NCI-H460 (cell line): Measurements from ENCODE around the gene SCN2A. TPM values are rescaled to one million over a fixed set of nuclear protein-coding genes. Genes with fewer than 3 reads are reported as not detected.
A peak's percentile ranks its signal among the peaks of the same experiment; 100 is the strongest.

ENCODE experiments used
- DNase-seq: peaks from one replicate; pipeline ENCODE4 v3.0.0-alpha.2; 2016; ENCODE audit warnings: low read depth; ENCODE audit errors: extremely low read depth
- polyA plus RNA-seq: library from polyadenylated mRNA; depleted of rRNA; stranded (reverse); fragments of >200 nt; gene quantifications from 2 replicates; pipeline ENCODE4 v1.2.3, GENCODE V29; 2014; cell fraction: nucleus; rRNA removed
- total RNA-seq: library from RNA; depleted of rRNA; stranded (reverse); fragments of >200 nt; shearing (Covaris generic); gene quantifications from 2 replicates; pipeline ENCODE4 v1.2.3, GENCODE V29; 2014; rRNA removed

SCN2A gene
- not detected in 2 replicates for total RNA-seq
- 0.14 TPM in 1 of 2 replicates, not detected in the other for polyA plus RNA-seq

DNA sequence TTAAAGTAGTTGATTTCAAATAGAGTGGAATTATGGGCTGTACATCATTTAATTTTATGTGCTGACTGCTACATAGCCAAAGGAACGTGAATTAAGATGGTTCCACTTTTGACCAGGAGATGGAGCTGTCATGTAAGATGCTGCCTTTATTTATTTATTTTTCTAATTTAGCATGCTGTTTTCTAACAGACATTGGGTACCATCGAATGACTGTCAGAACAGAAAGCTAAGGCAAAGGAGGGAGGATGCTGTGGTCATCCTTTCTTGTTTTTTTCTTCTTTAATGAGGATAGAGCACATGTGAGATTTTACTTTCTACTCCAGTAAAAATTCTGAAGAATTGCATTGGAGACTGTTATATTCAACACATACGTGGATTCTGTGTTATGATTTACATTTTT, at the start of gene SCN2A:
TSS of gene SCN2A (plus strand) at position 185 of the 400 bp plus-strand sequence. CDS start 56,410 bp downstream, outside the sequence.
- peak; percentile 60 for DNase-seq

DNA sequence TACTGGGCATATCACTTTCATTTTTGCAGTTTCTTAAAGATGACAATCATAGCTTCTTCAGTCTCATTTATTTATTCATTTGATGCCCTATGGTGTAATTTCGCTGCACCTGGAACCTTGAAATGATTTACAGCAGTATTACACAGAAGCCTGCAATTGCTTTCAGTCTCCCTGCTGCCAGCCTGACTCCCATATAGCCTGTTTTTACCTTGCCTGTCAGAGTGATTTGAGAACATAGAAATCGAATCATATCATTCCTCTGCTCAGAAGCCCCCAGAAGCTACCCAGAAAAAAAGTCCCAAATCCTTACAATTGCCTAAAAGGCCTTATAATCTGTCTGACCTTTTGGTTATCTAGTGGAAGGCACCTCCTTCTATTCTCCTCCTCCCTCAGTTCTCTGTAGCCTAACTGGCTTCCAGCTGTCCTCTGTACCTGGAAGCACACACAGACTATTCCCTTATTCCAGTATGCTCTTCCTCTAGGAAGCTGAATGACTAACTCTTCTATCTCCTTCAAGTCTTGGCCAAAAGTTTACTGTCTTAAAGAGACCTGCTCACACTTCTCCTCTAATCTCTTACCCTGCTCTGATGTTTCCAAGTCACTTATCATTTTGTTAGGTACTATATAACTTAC, 48.0 kb upstream of the SCN2A start:
- no peak for DNase-seq

DNA sequence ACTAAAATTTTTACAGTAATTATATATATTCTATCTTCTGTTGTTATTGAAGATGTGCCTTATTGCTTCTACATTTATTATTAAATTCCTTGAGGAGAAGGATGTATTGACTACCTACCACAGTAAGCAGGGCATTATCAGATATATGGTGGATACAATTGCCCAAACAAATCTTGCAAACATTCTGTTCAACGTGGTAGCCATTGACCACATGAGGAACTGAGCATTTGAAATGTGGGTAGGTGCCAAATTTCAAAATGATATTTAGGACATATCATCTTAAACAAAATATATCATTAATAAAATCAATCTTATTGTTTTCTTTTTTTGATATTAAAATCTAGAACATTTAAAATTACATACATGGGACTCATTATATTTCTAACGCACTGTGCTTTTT, 46.5 kb upstream of the SCN2A start:
- no peak for DNase-seq

DNA sequence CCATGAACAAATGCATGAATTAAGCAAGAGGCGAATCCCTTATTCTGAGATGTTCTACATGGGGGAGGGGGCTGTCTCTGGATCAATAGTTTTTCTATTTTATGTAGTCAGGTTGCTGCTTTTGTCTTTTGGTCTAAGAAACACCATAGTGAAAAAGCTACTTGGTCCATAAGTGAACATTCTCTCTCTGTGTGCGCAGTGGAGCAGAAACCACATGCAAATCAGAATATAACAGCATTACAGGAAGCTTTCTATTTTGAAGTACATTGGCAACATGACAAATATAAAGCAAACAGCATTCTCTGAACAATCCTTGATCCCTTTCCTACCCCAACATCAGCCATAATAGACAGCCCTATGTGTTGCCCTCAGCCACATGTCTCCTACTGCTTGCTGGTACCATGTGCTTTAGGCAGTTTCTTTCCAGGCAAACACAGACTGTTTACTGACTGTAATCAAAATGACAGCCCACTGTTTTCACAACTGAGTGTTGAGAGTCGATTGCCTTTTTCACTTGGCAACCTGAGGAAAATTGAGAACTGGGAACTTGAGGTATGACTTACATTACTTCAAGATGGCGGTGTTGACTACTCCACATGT, 45.9 kb upstream of the SCN2A start:
- DNase-seq = no peak

DNA sequence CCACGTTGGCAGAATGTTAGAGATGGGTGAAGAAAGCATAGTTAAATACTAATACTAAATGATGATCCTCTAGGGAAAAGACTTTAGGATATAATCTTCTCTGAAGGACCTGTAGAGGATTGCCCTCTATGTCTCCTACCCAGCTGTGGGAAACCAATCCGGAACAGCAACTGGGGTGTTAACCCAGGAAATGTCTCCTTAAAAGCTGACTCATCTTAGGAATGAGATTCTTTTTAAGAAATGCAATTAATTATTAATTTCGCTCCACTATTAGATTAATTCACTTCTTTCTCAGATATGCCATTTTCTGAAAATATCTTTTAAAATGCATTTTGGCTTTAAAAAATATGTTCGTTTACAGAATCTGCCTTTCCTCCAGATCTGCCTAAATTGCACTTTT, 42.8 kb upstream of the SCN2A start:
- no peak for DNase-seq

DNA sequence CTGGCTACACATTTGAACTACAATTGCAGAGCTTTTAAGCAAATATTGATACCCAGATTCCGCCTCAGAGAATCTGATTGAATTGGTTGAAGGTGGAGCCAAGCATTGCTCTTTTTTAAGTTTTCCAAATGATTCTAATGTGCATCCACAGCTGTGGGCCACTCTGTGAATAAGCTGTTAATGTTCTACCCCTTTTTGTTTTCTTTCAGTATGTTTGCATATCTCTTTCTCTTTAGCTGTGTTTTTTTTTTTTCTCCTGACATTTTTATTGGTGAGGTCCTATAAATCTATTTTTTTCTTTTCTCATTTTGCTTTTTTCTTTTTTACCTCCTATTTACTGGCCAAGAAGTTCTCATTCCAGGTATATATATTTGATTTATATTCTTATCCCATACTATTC, 41.9 kb upstream of the SCN2A start:
- DNase-seq = no peak

DNA sequence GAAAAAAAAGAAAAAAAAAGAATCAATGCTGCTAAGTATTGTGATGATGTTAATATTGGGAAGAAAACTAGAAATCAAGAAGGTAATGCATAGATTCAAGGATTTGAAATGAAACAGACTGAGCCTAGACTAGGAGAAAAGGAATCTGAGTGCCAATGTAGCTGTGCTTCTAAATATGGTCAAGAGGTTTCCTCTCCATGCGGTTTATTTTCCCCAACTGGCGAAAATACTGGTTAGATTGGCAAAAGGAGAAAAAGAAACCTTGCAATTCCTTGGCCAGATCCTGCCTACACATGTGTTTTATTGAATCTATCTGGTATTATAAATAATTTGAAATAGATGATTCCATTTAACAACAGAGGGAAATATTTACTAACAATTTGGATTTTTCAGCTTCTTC, 41.0 kb upstream of the SCN2A start:
- no peak for DNase-seq

DNA sequence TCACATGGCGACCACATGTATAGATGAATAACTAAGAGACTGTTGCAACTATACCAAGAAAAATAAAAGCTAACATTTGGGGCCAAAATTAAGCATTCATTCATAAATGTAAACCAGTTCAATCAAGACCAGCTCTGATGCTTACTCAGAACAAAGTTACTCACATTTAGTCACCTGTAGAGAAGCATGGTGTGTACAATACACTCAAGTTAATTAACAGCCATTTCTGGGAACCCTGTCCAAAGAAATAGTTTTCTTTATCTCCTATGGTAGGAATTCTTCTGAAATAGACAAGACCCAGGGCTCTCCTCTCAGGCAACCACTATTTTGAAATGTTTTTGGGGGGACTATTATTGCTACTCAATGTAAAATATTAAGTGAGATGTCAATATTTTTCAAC, 37.0 kb upstream of the SCN2A start:
- DNase-seq = no peak

DNA sequence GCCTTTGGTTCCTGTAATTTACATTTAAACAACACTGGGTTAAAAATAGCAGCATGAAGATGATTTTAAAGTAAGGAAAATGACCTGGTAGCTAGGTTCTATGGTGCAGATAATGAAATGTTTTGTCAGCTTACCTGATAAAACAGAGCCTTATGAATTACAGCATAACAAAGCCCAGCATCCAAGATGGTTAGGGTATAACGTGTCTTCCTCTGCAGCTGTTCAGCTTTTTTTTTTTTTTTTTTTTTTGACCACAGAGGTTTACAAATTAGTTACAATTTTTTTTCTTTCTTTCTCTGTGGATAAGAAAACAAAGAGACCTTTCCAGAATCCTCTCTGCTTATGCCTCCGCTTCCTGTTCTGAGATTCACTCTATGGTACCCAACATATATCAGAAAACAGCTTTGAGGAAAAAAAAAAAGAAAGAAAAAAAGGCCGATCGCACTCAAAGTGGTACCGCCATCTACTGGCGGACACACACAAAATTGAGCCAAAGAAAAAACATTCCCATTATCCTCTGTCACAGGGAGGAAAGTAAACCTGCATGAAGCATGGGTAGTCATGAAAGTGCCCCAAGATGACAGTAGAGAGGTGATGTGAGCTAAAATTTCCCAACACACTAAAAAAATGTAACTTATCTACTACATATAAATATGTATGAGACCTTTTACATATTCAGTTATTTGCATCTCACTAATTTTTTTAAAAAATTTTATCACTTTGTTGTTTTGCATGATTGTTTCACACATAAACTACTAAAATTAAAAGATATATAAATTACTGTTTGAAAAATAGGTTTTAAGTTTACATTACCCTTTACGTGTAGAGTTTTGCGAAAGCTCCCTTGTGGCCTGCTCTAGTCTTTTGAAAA, 35.3 kb upstream of the SCN2A start, which contains the start of gene SCN3A:
TSS of gene SCN3A (minus strand) at position 362 of the 871 bp plus-strand sequence. CDS start 27,656 bp downstream, outside the sequence.
- DNase-seq = peak; percentile 50

DNA sequence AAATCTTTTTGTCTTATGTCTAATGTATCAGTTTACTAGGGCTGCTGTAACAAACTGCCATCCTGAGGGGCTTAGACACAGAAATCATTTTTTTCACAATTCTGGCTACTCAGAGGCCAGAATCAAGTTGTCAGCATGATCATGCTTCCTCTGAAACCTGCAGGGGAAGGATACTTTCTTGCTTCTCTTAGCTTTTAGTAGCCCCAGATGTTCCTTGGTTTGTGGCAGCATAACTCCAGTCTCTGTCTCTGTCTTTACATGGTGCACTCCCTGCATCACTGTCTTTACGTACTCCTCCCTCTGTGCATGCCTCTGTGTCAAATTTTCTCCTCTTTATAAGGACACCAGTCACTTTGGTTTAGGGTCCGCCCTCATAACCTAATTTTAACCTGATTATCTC, 33.3 kb upstream of the SCN2A start:
- DNase-seq = no peak

DNA sequence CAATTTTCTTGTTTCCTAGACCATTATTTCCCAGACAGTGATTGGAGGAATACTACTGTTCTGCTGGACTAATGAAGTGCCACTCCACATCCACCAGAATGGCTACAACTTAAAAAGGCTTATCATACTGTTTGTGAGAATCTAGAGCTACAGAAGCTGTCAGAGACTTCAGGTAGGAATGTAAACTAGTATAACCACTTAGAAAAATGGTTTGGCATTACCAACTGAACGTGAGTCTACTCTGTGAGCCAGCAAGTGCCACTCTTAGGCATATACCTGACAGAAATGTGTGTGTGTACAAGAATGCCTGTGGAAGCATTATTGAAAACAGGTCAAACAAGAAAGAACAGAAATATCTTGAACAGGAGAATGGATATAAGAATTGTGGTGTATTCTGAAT, 31.1 kb upstream of the SCN2A start:
- DNase-seq = no peak

DNA sequence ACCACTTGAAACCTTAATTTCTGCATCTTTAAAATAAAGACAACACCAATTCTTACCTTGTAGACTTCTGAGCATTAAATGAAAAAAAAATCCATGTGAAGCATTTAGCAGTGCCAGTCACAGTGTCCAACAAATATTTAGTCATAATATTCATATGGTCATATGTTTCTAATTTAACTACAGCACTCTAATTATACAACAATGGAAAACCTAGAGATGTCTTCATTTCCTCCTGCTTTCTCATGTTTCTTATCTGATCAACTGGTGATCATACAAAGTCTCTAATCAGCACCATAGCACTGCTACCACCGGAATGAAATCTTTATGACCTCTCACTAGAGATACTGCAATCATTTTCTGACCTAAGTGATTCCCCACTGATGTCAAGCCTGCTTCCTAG, 25.1 kb upstream of the SCN2A start:
- no peak for DNase-seq

DNA sequence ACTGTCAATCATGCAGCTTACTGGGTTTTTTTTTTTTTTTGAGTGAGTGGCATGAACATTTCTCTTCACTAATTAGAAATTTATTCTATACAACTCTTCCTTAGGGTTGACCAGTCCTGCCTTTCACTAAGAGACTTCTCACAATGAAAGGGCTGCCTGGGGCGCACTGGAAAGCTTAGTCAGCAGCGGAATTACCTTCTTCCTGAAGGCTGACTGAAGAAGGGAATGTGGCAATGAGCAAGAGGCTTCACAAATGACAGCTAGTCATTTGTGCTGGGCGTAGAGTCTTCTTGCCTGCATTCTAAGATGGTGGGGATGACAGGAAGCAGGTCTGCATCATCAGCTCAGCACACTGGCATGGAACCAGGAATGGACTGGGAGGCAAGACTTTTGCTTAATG, 19.7 kb upstream of the SCN2A start:
- DNase-seq = no peak

DNA sequence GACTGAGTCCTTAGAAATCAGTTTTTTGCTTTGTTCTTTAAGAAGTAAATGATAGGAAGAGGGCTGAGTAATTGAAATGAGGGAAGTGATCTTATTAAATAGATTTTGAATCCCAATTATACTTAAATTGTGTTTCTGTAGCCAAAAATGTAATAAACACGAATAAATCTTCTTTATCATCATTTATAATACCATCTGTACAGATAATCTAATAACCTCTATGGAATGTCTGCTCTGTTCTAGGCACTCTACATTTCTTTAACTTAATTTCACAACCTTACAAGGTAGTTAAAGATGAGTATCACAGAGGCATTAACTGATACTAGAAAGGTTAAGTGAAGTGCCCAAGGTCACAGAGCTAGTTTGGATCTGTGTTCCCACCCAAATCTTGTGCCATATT, 14.3 kb upstream of the SCN2A start:
- DNase-seq = no peak

DNA sequence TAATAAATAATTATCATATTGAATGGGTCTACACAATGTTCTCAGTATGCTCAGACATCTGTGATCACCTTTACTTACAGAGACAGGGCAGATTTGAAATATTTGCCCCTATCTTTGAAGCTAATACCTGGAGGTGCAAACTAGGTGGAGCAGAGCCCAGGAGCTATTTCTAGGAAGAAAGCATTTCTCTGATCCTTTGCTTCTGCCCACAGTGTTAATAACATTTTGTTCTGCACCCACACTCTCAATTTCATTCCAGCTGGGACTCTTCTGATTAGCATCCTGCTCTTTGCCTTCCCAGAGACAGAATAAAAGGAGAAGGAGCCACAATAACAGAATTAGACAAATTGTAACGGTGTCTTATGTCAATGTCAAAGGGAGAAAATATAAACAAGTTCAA, 11.6 kb upstream of the SCN2A start:
- DNase-seq = no peak

DNA sequence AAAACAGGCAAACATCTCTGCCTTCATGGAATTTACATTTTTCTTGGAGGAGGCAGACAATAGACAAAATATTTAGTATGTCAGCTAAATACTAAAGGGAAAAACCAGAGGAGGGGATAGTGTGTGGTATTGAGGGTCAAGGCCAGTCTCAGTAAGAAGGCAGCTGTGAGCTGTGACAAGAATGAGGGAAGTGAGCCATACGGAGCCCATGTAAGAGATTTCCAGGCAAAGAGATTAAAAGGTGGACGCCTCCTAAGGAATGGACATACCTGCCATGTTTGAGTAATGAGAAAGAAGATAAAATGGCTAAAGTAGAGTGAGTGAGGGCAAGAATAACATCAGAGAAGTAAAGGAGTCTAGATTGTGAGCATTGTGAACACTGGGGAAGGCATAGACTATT, 2.2 kb upstream of the SCN2A start:
- no peak for DNase-seq

DNA sequence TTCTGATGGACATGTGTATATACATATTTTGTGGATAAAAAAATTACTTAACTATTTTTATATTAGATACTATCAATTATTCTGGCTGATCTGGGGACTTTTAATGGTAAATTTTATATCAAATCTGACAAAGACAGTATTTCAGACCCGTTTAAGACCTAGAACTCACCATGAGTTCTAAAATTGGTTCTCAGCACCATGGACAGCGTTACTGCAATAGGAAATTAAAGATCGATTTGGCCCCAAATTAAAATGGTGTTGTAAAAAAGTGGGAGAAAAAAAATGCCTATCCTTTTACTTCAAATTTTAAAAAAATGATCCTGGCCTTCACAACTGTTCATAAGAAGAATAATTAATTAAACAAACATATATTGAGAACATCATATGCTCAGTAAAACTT, 919 bp upstream of the SCN2A start:
- peak; percentile 11 for DNase-seq

DNA sequence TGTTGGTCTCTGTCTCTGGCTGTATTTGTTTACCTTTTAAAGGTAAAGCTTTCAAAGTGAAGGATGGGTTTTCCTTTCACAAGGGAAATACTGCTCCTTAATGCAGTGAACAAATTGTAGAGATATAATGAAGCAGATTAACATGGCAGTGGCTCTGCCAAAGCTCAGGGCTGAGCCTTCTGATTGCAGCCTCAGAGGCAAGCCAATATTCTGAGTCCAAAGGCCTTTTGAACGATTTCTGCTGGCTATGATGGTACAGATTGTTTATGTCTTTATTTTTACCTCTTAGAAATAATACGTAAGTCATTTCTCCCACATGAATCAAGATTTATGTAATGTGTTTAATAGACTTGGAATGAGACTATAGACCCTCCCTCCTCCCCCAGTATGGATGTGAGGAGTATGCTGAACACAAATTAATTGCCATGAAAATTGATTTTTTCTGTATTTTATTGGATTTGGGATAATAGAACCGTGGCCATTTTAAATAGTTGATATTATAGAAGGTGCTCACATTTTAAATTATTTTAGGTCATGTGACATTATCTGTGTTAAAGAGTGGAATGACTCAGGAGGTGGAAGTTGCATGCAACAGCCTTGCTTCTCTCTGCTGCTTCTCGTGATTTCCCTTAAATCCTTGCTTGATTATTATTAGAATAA, 772 bp downstream of the SCN2A start:
- DNase-seq = no peak

DNA sequence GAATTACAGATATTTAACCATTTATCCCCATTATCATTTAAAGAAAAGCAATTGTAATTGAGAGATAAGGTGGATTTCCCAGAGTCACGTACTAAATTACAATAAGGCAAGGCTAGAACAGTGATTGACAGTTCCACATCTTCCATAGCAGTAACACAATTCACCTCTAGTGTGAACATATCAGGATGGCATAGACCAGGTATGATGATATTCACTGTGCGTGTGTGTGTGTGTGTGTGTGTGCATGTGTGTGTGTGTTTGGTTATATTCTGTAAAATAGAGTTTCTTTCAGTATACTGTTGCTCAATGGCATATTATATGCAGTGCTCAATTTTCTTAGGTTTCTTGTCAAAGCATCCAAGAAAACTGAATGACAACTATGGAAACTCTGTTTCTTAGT, 1.7 kb downstream of the SCN2A start:
- no peak for DNase-seq

DNA sequence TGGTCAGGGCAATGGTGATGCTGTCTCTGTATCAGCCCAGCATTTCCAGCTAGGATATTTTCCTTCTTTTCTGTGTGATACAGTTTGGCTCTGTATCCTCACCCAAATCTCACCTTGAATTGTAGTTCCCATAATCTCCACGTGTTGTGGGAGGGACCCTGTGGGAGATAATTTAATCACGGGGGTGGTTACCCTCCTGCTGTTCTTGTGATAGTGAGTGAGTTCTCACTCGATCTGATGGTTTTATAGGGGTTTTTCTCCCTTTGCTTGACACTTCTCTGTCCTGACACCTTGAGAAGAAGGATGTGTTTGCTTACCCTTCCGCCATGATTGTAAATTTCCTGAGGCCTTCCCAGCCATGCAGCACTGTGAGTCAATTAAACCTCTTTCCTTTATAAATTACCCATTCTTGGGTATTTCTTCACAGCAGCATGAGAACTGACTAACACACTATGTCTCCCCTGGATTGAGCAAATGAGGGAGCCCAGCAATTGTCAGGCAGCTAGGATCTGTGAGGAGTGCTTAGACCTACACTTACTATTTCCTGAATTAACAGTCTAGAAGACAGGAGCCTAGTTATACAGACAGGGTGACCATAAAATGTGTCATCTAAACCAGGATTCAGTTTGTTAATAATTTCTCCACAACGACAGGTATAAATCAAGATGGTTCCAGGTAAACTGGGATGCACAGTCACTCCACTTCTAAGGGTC, 6.0 kb downstream of the SCN2A start:
- no peak for DNase-seq
